OCI-LY1 (cell line): ENCODE data around the gene TBC1D16.

Experiments
- H2AFZ ChIP-seq: fragments of 200-600 bp; sonication (generic), shearing (Covaris generic); 2 replicates; pipeline ENCODE4 v1.6.0; 2014; ENCODE audit warnings: antibody characterized with exemption, mild to moderate bottlenecking, low read length
- H3F3A ChIP-seq: fragments of 200-600 bp; sonication (generic), shearing (Covaris generic); 2 replicates; pipeline ENCODE4 v1.6.0; 2014; ENCODE audit warnings: mild to moderate bottlenecking, antibody characterized with exemption, low read length, moderate library complexity; ENCODE audit not compliant: insufficient read depth
- H3K27ac ChIP-seq: fragments of 200-600 bp; sonication (generic); 2 replicates; pipeline ENCODE4 v1.5.1; 2014; ENCODE audit warnings: low read length, mixed run types, mild to moderate bottlenecking, low read depth; ENCODE audit not compliant: poor library complexity, severe bottlenecking
- H3K27me3 ChIP-seq: fragments of 200-600 bp; sonication (generic); 2 replicates; pipeline ENCODE4 v1.6.0; 2014; ENCODE audit warnings: antibody characterized with exemption, mild to moderate bottlenecking, low read length, moderate library complexity; ENCODE audit not compliant: insufficient read depth
- H3K36me3 ChIP-seq: fragments of 200-600 bp; sonication (generic); 2 replicates; pipeline ENCODE4 v1.6.1; 2014; ENCODE audit warnings: mild to moderate bottlenecking, antibody characterized with exemption, low read length, moderate library complexity, mixed read lengths; ENCODE audit not compliant: insufficient read depth
- H3K4me1 ChIP-seq: fragments of 200-600 bp; sonication (generic); 2 replicates; pipeline ENCODE4 v1.5.1; 2014; ENCODE audit warnings: mild to moderate bottlenecking, low read length, moderate library complexity; ENCODE audit not compliant: insufficient read depth, severe bottlenecking
- H3K4me2 ChIP-seq: fragments of 200-600 bp; sonication (generic), shearing (Covaris generic); 2 replicates; pipeline ENCODE4 v1.6.1; 2014; ENCODE audit warnings: low read length
- H3K4me3 ChIP-seq: fragments of 200-600 bp; sonication (generic); 2 replicates; pipeline ENCODE4 v1.5.1; 2014; ENCODE audit warnings: low read length, low read depth, mild to moderate bottlenecking, mixed read lengths; ENCODE audit not compliant: poor library complexity, severe bottlenecking
- H3K79me2 ChIP-seq: fragments of 200-600 bp; shearing (Covaris generic); 2 replicates; pipeline ENCODE4 v1.6.1; 2016; ENCODE audit warnings: mixed run types, low read length, mixed read lengths; ENCODE audit not compliant: insufficient read depth
- H3K9ac ChIP-seq: fragments of 200-600 bp; sonication (generic), shearing (Covaris generic); 2 replicates; pipeline ENCODE4 v1.6.1; 2014; ENCODE audit warnings: mild to moderate bottlenecking, low read length, mixed read lengths
- H3K9me2 ChIP-seq: fragments of 200-600 bp; sonication (generic), shearing (Covaris generic); 2 replicates; pipeline ENCODE4 v1.6.1; 2014; ENCODE audit warnings: low read depth, mild to moderate bottlenecking, low read length, mixed read lengths
- H3K9me3 ChIP-seq: fragments of 200-600 bp; shearing (Covaris generic); 2 replicates; pipeline ENCODE4 v1.6.1; 2014; ENCODE audit warnings: low read length, mixed read lengths
- H4K20me1 ChIP-seq: fragments of 200-600 bp; sonication (generic), shearing (Covaris generic); 2 replicates; pipeline ENCODE4 v1.6.0; 2016; ENCODE audit warnings: mild to moderate bottlenecking, low read length; ENCODE audit not compliant: insufficient read depth
- CTCF ChIP-seq: fragments of 200-600 bp; sonication (generic), shearing (Covaris generic); IDR thresholded peaks from 2 replicates; pipeline ENCODE4 v1.5.1; 2017; ENCODE audit warnings: mild to moderate bottlenecking, antibody characterized with exemption, low read length, moderate library complexity, mixed read lengths
- EZH2 ChIP-seq: fragments of 200-600 bp; sonication (generic), shearing (Covaris generic); IDR thresholded peaks from 2 replicates; pipeline ENCODE4 v1.8.0; 2017; ENCODE audit warnings: borderline replicate concordance, mixed run types, mild to moderate bottlenecking, antibody characterized with exemption, low read length, moderate library complexity, mixed read lengths

The TBC1D16 gene

GRCh38 chr17:79913451-79913850 is 122.2 kb downstream of the TBC1D16 start:
- H3K27me3 ChIP-seq: no peaks in the 10 kb centered on the region
- no peaks in the 10 kb centered on the region for H4K20me1 ChIP-seq
- H3K27ac ChIP-seq: no peak overlapping the region
- H3K79me2 ChIP-seq: no peaks in the 10 kb centered on the region
- H3K36me3 ChIP-seq: no peaks in the 10 kb centered on the region
- H3F3A ChIP-seq: no peaks in the 10 kb centered on the region
- H3K4me2 ChIP-seq: no peak overlapping the region
- H2AFZ ChIP-seq: no peak overlapping the region
- no peaks in the 10 kb centered on the region for H3K9me3 ChIP-seq
- no peak overlapping the region for H3K9ac ChIP-seq
- no peaks in the 10 kb centered on the region for H3K9me2 ChIP-seq
- no peak for TF ChIP-seq CTCF
- no peak for TF ChIP-seq EZH2
- no peaks in the 10 kb centered on the region for H3K4me1 ChIP-seq
- no peak overlapping the region for H3K4me3 ChIP-seq

- Histone ChIP-seq H3K4me2 (no peak overlapping the region), H2AFZ (no peak overlapping the region), H3K9me3 (no peaks in the 10 kb centered on the region), H3K4me1 (no peaks in the 10 kb centered on the region), H3K4me3 (no peak overlapping the region), H3K9me2 (no peaks in the 10 kb centered on the region), H3F3A (no peaks in the 10 kb centered on the region), H3K27me3 (no peaks in the 10 kb centered on the region), H3K27ac (no peak overlapping the region), H3K36me3 (no peaks in the 10 kb centered on the region), H3K79me2 (no peaks in the 10 kb centered on the region), H4K20me1 (no peaks in the 10 kb centered on the region), H3K9ac (no peak overlapping the region)
- TF ChIP-seq EZH2: no peak
- no peak for TF ChIP-seq CTCF
Observed at GRCh38 chr17:79912552-79913330, 122.9 kb downstream of the TBC1D16 start.

- H3K36me3 ChIP-seq: no peaks in the 10 kb centered on the region
- H3K27ac ChIP-seq: no peak overlapping the region
- H3K4me2 ChIP-seq: no peak overlapping the region
- H4K20me1 ChIP-seq: no peaks in the 10 kb centered on the region
- no peak overlapping the region for H3K9ac ChIP-seq
- TF ChIP-seq EZH2 (no peak), CTCF (no peak)
- no peak overlapping the region for H3K4me3 ChIP-seq
- H3K79me2 ChIP-seq: no peaks in the 10 kb centered on the region
- H2AFZ ChIP-seq: no peak overlapping the region
- no peaks in the 10 kb centered on the region for H3K9me2 ChIP-seq
- H3K4me1 ChIP-seq: no peaks in the 10 kb centered on the region
- no peaks in the 10 kb centered on the region for H3F3A ChIP-seq
- no peaks in the 10 kb centered on the region for H3K9me3 ChIP-seq
- H3K27me3 ChIP-seq: no peaks in the 10 kb centered on the region
Observed at GRCh38 chr17:79911430-79912399, 124.0 kb downstream of the TBC1D16 start.
